ENCODE measurements around the gene CNGB1.

DNA sequence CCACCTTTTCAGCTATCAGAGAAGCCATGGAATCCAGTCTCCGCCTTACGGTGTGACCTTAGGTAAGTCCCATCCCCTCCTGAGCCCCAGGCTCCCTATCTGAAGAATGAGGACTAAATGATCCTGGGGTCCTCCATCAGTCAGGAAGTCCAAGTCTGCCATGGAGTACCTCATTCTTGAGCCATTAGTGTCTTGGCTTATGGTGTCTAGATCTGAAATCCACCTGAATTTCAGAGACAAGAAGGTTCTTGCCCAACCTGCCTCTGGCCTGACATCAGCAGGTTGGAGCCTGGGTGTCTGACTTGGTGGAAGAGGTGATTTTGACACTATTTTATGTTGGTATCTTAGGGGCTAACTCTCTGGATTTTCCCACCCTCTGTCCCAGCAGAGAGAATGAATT lies 47.1 kb downstream of the CNGB1 start:
- TF ChIP-seq, protein P1, sequence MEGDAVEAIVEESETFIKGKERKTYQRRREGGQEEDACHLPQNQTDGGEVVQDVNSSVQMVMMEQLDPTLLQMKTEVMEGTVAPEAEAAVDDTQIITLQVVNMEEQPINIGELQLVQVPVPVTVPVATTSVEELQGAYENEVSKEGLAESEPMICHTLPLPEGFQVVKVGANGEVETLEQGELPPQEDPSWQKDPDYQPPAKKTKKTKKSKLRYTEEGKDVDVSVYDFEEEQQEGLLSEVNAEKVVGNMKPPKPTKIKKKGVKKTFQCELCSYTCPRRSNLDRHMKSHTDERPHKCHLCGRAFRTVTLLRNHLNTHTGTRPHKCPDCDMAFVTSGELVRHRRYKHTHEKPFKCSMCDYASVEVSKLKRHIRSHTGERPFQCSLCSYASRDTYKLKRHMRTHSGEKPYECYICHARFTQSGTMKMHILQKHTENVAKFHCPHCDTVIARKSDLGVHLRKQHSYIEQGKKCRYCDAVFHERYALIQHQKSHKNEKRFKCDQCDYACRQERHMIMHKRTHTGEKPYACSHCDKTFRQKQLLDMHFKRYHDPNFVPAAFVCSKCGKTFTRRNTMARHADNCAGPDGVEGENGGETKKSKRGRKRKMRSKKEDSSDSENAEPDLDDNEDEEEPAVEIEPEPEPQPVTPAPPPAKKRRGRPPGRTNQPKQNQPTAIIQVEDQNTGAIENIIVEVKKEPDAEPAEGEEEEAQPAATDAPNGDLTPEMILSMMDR (IDR thresholded peaks at IDR 0.05): no peak
- no peak for TF ChIP-seq ATF1 (CRISPR knock-in tag; IDR thresholded peaks at IDR 0.05)
- TF ChIP-seq TEAD1 (CRISPR knock-in tag; IDR thresholded peaks at IDR 0.05): no peak
- TF ChIP-seq OVOL2 (CRISPR knock-in tag; IDR thresholded peaks at IDR 0.05; ENCODE audit: borderline replicate concordance): no peak
- TF ChIP-seq USF2 (CRISPR knock-in tag; IDR thresholded peaks at IDR 0.05): no peak
- TF ChIP-seq FOXP4 (CRISPR knock-in tag; IDR thresholded peaks at IDR 0.05): no peak
- TF ChIP-seq, protein P2, sequence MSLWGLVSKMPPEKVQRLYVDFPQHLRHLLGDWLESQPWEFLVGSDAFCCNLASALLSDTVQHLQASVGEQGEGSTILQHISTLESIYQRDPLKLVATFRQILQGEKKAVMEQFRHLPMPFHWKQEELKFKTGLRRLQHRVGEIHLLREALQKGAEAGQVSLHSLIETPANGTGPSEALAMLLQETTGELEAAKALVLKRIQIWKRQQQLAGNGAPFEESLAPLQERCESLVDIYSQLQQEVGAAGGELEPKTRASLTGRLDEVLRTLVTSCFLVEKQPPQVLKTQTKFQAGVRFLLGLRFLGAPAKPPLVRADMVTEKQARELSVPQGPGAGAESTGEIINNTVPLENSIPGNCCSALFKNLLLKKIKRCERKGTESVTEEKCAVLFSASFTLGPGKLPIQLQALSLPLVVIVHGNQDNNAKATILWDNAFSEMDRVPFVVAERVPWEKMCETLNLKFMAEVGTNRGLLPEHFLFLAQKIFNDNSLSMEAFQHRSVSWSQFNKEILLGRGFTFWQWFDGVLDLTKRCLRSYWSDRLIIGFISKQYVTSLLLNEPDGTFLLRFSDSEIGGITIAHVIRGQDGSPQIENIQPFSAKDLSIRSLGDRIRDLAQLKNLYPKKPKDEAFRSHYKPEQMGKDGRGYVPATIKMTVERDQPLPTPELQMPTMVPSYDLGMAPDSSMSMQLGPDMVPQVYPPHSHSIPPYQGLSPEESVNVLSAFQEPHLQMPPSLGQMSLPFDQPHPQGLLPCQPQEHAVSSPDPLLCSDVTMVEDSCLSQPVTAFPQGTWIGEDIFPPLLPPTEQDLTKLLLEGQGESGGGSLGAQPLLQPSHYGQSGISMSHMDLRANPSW (CRISPR knock-in tag; conservative IDR thresholded peaks at IDR 0.05; ENCODE audit: low read depth): no peak
- TF ChIP-seq CREM (CRISPR knock-in tag; IDR thresholded peaks at IDR 0.05): no peak
- TF ChIP-seq, protein P3, sequence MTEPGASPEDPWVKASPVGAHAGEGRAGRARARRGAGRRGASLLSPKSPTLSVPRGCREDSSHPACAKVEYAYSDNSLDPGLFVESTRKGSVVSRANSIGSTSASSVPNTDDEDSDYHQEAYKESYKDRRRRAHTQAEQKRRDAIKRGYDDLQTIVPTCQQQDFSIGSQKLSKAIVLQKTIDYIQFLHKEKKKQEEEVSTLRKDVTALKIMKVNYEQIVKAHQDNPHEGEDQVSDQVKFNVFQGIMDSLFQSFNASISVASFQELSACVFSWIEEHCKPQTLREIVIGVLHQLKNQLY (CRISPR knock-in tag; IDR thresholded peaks at IDR 0.05): no peak
- no peak for TF ChIP-seq SP1 (CRISPR knock-in tag; conservative IDR thresholded peaks at IDR 0.05)

Measured in WTC11 (cell line).